Endothelial cell of umbilical vein (primary cell): ENCODE results near the gene PCGF1. TPM values are rescaled to one million over a fixed set of nuclear protein-coding genes. Genes with fewer than 3 reads are reported as not detected.

Source experiments
- BruUV-seq: library from RNA; stranded (reverse); fragments of 400-500 nt; replicated peaks from 2 replicates; lab custom pipeline; 2021; lab: Mats Ljungman, UMichigan
- CTCF ChIA-PET: fragments of 300-600, 350-600 bp; sonication (Branson Sonifier 250); formaldehyde crosslinking; loops from one replicate; lab custom pipeline; 2021; ENCODE audit warnings: antibody characterized with exemption, inconsistent platforms; lab: Charles Lee
- POLR2A ChIA-PET: fragments of 300-600, 350-600 bp; sonication (Branson Sonifier 250); formaldehyde crosslinking; loops from one replicate; lab custom pipeline; 2021; ENCODE audit warnings: antibody characterized with exemption, inconsistent platforms; lab: Charles Lee
- DNase-seq: peaks from one replicate; pipeline ENCODE4 v3.0.0-alpha.2; 2011; ENCODE audit warnings: low read depth, low spot score
- FAIRE-seq: peaks from 2 replicates; lab custom pipeline; 2011; peaks lifted over from hg19 to GRCh38; lab: Jason Lieb, UNC
- H2AFZ ChIP-seq: 2 replicates; pipeline ENCODE4 v1.6.0; 2012; ENCODE audit warnings: low read depth, low read length, control low read depth, inconsistent platforms
- H3K27ac ChIP-seq: 2 replicates; pipeline ENCODE4 v1.5.1; 2011; ENCODE audit warnings: low read depth, mild to moderate bottlenecking, control low read depth, low read length, moderate library complexity; ENCODE audit not compliant: insufficient read depth
- H3K27me3 ChIP-seq, 2 experiments: 2 replicates each; pipeline versions ENCODE4 v1.6.0 to v1.6.1; 2011; ENCODE audit warnings: low read length in 2 of 2, mixed read lengths in 1 of 2; ENCODE audit not compliant: control insufficient read depth in 2 of 2, insufficient read depth in 2 of 2
- H3K36me3 ChIP-seq, 2 experiments: 2 replicates in 1 of 2; 3 replicates in 1 of 2; pipeline ENCODE4 v1.5.1; 2011; ENCODE audit warnings: low read length in 2 of 2, mild to moderate bottlenecking in 1 of 2, moderate library complexity in 1 of 2; ENCODE audit not compliant: control insufficient read depth in 2 of 2, insufficient read depth in 2 of 2; ENCODE audit errors: extremely low read depth in 1 of 2
- H3K4me1 ChIP-seq: 3 replicates; pipeline ENCODE4 v1.5.1; 2011; ENCODE audit warnings: mild to moderate bottlenecking, low read length; ENCODE audit not compliant: control insufficient read depth, insufficient read depth; ENCODE audit errors: extremely low read depth
- H3K4me2 ChIP-seq: 2 replicates; pipeline ENCODE4 v1.6.1; 2011; ENCODE audit warnings: low read length, control low read depth, mixed read lengths; ENCODE audit not compliant: insufficient read depth
- H3K4me3 ChIP-seq, 3 experiments: fragments of 200-600 bp in 1 of 3; sonication (generic), shearing (Covaris generic) in 1 of 3; replicated peaks in 1 of 3; 2 replicates each; pipeline ENCODE4 v1.5.1; 2011 to 2016; ENCODE audit warnings: control low read depth in 3 of 3, low read length in 3 of 3, mild to moderate bottlenecking in 2 of 3, inconsistent platforms in 1 of 3, low read depth in 1 of 3, moderate library complexity in 1 of 3; ENCODE audit not compliant: insufficient read depth in 1 of 3
- H3K79me2 ChIP-seq: 2 replicates; pipeline ENCODE4 v1.6.0; 2012; ENCODE audit warnings: low read length, inconsistent platforms; ENCODE audit not compliant: control insufficient read depth, insufficient read depth
- H3K9ac ChIP-seq: replicated peaks from 2 replicates; pipeline ENCODE3; 2011; ENCODE audit warnings: low read length, control low read depth; ENCODE audit not compliant: insufficient read depth; ENCODE audit errors: extremely low read depth
- H3K9me1 ChIP-seq: replicated peaks from 3 replicates; pipeline ENCODE4 v1.6.0; 2011; ENCODE audit warnings: mild to moderate bottlenecking, low read length; ENCODE audit not compliant: control insufficient read depth, insufficient read depth; ENCODE audit errors: extremely low read depth
- H3K9me3 ChIP-seq: replicated peaks from 2 replicates; pipeline ENCODE4 v1.5.1; 2012; ENCODE audit warnings: low read length, inconsistent platforms; ENCODE audit not compliant: control insufficient read depth, insufficient read depth
- H4K20me1 ChIP-seq: replicated peaks from 2 replicates; pipeline ENCODE3; 2011; ENCODE audit warnings: mild to moderate bottlenecking, low read length; ENCODE audit not compliant: control insufficient read depth, insufficient read depth; ENCODE audit errors: extremely low read depth
- FOS ChIP-seq: IDR thresholded peaks from 2 replicates; pipeline ENCODE4 v1.6.1; 2011; ENCODE audit warnings: mild to moderate bottlenecking, low read length, moderate library complexity, borderline replicate concordance; ENCODE audit not compliant: insufficient read depth
- GATA2 ChIP-seq: IDR thresholded peaks from 2 replicates; pipeline ENCODE4 v1.7.0; 2011; ENCODE audit warnings: low read depth, mild to moderate bottlenecking, moderate library complexity, mixed read lengths, low read length; ENCODE audit not compliant: insufficient read length, insufficient read depth
- JUN ChIP-seq: IDR thresholded peaks from 2 replicates; pipeline ENCODE4 v1.6.1; 2011; ENCODE audit warnings: borderline replicate concordance, low read depth; ENCODE audit not compliant: insufficient read length, insufficient read depth
- POLR2A ChIP-seq: IDR thresholded peaks from 2 replicates; pipeline ENCODE4 v1.6.1; 2012; ENCODE audit warnings: low read depth, mild to moderate bottlenecking, control low read depth, low read length
- dilution Hi-C: fragments of 300-500 bp; cut with MboI; formaldehyde crosslinking; loops from one replicate; pipeline ENCODE4 v1.15.0; 2019; ENCODE audit warnings: low sequenced_read_pairs; ENCODE audit not compliant: extremely low pct_ligation_motif_present
- intact Hi-C: fragments of 100-400 bp; cut with micrococcal nuclease; formaldehyde crosslinking; loops from one replicate; pipeline ENCODE4 v1.10.0; 2022
- polyA plus RNA-seq, 4 experiments: library from polyadenylated mRNA; depleted of rRNA in 3 of 4; stranded (reverse) in 3 of 4; unstranded in 1 of 4; fragments of >200 nt; gene quantifications; 2 replicates each; pipeline versions ENCODE4 v1.2.1 to v1.2.3, GENCODE V29; 2011 to 2012; ENCODE audit warnings: missing spikeins in 1 of 4
- total RNA-seq: library from RNA; stranded (reverse); gene quantifications from 2 replicates; pipeline ENCODE4 v1.2.3, GENCODE V29; 2021
- TF ChIP-seq, protein P1 (sequence below): IDR thresholded peaks from 2 replicates; pipeline ENCODE4 v1.6.1; 2011; ENCODE audit not compliant: insufficient read depth, insufficient read length
- TF ChIP-seq, protein P2 (sequence below), 2 donors: IDR thresholded peaks; 1 replicate in 1 of 2; 2 replicates in 1 of 2; pipeline ENCODE4 v1.5.1; 2011; ENCODE audit warnings: low read length in 2 of 2, mild to moderate bottlenecking in 2 of 2, moderate library complexity in 2 of 2, control low read depth in 1 of 2, inconsistent platforms in 1 of 2, low read depth in 1 of 2; ENCODE audit not compliant: insufficient read depth in 1 of 2; ENCODE audit errors: extremely low read depth in 1 of 2

Gene PCGF1
- total and polyA plus RNA-seq, 2 donors (not counting 3 experiments of a cell fraction or from before 2014, with no cell fraction given) = 17.4 to 19.2 TPM

DNA sequence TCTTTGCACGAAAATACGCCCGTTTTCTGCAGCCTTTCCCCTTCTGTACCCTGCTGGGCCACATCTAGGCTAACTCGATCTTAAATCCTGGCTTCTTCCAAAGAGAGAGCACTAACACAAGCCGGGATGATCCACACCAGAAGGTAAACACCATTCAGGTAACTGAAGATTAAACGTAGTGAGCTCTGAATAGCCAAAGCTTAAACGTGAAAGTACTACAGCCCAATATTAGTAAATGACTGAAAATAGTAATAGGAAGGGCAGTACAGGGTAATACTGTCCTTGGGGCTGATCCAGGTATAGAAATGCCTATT lies 34.6 kb downstream of the PCGF1 start:
- Histone ChIP-seq H3K9me3 (no peaks in the 10 kb centered on the region), H2AFZ (peak overlapping the region; percentile 87), H3K4me2 (peak overlapping the region; percentile 89), H3K9ac (peak overlapping the region; percentile 46), H4K20me1 (no peaks in the 10 kb centered on the region), H3K27ac (peak overlapping the region; percentile 10), H3K36me3 (peaks cover 0 to 7% of the 10 kb centered on the region in 2 experiments), H3K27me3 (no peaks in the 10 kb centered on the region), H3K79me2 (no peaks in the 10 kb centered on the region), H3K4me1 (peaks cover 13% of the 10 kb centered on the region), H3K9me1 (no peaks in the 10 kb centered on the region), H3K4me3 (peak overlapping the region; percentile 24 to 84 (median 75))
- intact Hi-C loops = loop anchor here (1.0 kb wide), 1 partner anchor 9 kb away; the partner anchor contains the start of gene CCDC142
- DNase-seq (no peak), FAIRE-seq (peak; percentile 4)
- POLR2A ChIA-PET = interaction anchor here (1.1 kb wide), 1 partner anchor 10 kb away, joined by 3 read pairs; the partner anchor contains the start of genes CCDC142 and TTC31
- BruUV-seq = TSS peak; percentile 90
- TF ChIP-seq, protein P1, sequence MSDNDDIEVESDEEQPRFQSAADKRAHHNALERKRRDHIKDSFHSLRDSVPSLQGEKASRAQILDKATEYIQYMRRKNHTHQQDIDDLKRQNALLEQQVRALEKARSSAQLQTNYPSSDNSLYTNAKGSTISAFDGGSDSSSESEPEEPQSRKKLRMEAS = no peak
- TF ChIP-seq FOS = no peak
- no peak for TF ChIP-seq GATA2
- TF ChIP-seq POLR2A = no peak
- TF ChIP-seq, protein P2, sequence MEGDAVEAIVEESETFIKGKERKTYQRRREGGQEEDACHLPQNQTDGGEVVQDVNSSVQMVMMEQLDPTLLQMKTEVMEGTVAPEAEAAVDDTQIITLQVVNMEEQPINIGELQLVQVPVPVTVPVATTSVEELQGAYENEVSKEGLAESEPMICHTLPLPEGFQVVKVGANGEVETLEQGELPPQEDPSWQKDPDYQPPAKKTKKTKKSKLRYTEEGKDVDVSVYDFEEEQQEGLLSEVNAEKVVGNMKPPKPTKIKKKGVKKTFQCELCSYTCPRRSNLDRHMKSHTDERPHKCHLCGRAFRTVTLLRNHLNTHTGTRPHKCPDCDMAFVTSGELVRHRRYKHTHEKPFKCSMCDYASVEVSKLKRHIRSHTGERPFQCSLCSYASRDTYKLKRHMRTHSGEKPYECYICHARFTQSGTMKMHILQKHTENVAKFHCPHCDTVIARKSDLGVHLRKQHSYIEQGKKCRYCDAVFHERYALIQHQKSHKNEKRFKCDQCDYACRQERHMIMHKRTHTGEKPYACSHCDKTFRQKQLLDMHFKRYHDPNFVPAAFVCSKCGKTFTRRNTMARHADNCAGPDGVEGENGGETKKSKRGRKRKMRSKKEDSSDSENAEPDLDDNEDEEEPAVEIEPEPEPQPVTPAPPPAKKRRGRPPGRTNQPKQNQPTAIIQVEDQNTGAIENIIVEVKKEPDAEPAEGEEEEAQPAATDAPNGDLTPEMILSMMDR (IDR thresholded peaks at IDR 0.05; ENCODE audit: extremely low read depth in 1 of 2, insufficient read depth in 1 of 2, low read depth in 1 of 2, low read length in 2 of 2) = no peak
- TF ChIP-seq JUN = no peak
- dilution Hi-C loops = no loop called here
- CTCF ChIA-PET = interaction anchor here (1.2 to 2.1 kb wide), 2 partner anchors 10 to 31 kb away, joined by 3 to 12 read pairs; partner anchors contain the start of genes CCDC142 and TTC31
